NCI-H2029 (cell line): ENCODE results near the gene KIAA0586.
"Not testable (repeated sequence)": the region's sequence is repeated elsewhere in the genome, so short reads cannot be mapped to it uniquely, and the experiment has no call there.

ENCODE experiments used
- DNase-seq: peaks from one replicate; lab custom pipeline; 2025; lab: John Stamatoyannopoulos, UW

KIAA0586 gene

GRCh38 chr14:58549105-58549757 is 121.7 kb downstream of the KIAA0586 start:
- DNase-seq: no peak

GRCh38 chr14:58553959-58554358 is 126.4 kb downstream of the KIAA0586 start:
- DNase-seq: no peak

DNA sequence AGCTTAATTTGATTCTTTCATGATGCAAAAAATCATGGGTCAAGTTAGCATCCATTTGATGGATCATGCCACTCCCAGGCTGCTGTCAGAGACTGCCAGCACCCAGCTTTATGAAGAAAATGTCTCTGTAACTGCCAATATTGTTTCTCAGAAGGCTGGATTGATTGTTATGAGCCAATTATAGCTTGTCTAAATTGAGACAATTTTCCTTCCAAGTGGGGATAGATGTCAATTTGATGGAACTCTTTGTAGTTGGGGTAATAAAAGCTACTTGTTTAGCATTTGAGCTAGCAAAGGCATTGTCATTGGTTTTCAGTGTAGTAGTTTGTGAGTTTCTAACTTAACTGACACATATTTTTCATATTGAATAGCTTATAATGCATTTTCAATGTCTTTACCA is 128.1 kb downstream of the KIAA0586 start:
- no peak for DNase-seq

DNA sequence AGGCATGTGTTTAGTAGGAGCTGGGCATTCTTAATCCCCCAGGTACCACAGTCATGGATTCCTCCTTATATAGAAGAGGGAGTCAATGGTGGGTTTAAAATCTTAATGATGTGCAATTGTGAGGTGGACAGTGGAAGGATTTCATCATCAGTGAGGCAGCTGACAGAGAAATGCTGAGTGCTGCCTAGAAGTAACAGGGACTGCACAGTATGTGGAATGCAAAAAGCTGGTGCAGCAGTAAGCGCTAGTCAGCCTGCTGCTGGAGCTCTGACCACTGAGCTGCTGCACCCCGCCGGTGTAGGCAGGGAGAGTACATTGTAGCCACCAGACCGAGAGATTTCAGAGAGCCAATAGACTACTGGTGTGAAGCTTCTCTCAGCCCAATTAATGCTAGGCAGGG is 129.7 kb downstream of the KIAA0586 start:
- no peak for DNase-seq

DNA sequence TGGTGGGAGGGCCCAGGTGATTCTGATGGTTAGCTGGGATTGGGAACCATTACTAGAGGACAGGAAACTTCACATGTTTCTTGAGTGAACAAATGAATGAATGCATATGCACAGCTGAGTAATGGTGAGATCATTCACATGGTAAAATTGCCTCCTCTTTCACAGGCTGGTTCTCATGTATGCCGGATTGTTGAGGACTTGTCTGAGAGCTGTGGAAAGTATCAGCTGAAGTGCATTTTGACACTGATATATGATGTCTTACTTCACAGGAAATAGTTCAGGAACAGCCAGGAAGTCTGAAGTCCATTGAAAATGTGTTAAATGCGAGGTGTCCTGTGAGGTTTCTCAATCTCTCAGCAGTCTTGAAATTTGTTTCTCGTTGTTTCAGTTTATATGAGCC is 132.7 kb downstream of the KIAA0586 start:
- DNase-seq: no peak

GRCh38 chr14:58562141-58562540 is 134.6 kb downstream of the KIAA0586 start:
- DNase-seq: no peak

DNA sequence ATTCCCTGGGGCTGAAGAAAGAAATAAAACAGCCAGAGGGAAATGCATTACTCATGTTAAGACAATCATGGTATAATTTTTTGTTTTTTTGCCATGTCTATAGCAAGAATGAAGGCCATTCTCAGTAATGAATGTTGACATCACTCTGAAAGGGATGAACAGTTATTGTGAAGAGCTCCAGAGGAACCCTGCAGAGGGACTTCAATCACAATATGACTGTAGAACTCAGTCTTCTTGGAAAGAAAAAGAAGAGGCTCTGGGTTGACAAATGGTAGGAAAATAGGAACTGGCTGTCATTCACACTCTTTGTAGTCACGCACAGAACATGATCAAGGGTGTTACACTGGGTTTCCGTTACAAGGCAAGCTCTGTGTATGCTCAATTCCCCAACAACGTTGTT is 136.5 kb downstream of the KIAA0586 start:
- no peak for DNase-seq

DNA sequence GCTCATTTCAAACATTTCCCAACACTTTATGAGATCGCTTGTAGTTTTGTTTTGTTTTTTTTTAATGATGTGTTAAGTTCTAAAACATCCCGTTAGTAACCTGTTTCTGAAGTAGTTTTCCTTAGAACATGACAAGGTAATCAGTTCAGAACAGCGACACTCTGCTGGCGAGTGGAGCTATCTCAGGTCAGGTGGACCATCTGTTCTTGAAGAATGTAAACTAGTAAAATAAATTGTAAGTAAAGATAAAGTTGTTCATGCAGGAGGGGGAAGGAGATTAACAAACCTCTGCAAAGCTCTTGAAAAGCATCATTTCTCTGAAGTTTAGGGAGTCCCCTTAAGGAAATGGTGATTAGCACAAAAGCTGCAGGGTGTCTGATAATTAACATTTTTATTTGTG is 138.3 kb downstream of the KIAA0586 start:
- DNase-seq: no peak

DNA sequence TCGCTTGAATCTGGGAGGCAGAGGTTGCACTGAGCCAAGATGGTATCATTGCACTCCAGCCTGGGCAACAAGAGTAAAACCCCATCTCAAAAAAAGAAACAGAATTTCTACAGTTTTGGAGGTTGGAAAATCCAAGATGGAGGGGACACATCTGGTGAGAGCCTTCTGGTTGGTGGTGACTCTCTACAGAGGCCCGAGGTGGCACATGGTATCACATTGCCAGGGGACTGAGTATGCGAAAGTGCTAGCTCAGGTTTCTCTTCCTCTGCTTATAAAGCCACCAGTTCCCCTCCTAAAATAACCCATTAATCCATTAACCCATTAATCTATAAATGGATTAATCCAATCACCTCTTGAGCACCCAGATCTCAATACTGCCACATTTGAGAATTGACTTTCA is 139.5 kb downstream of the KIAA0586 start:
- DNase-seq: no peak

GRCh38 chr14:58568322-58568721 is 140.8 kb downstream of the KIAA0586 start:
- DNase-seq: no peak

DNA sequence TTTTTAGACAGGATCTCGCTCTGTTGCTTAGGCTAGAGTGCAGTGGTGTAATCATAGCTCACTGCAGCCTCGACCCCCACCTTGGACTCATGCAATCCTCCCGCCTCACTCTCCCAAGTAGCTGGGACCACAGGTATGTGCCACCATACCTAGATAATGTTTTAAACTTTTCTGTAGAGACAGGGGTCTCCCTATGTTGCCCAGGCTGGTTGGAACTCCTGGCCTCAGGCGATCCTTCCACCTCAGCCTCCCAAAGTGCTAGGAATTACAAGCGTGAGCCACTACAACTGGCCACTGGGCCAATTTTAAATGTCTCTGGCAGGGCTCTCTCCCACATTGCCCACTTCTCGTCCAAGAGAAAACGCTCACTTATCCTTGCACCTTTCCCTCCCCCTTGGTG is 143.7 kb downstream of the KIAA0586 start:
- no peak for DNase-seq

DNA sequence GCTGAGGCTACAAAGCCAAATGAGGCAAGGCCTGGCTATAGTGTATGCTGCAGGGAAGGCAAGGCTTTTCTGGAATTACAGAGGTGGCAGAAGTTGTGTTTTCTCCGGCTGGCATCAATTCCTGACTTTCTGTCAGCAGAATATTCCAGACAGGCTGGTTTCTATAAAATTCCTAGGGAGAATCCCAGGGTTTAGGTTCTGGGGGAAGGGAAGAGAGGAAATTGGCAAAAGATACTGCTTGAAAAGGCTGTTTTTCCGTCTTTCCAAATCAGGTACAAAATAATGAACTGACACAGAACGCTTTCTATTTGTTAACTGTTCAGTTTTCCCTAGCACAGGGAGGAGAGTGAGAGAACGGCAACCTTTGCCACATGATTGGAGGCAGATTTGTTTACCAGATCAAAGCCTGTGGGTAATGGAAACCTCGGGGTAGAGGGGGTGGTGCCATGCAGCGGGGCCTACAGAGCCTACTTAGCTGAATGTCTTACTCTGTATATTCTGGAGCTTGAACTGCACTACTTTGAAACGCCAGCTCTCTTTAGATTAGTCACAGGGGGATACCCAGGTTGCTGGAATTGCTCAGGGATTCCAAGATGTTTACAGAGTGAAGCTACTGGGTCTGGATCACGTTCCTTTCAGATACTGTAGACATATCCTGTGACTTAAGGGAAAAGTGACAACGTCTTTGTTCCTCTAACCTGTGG is 144.4 kb downstream of the KIAA0586 start:
- no peak for DNase-seq

DNA sequence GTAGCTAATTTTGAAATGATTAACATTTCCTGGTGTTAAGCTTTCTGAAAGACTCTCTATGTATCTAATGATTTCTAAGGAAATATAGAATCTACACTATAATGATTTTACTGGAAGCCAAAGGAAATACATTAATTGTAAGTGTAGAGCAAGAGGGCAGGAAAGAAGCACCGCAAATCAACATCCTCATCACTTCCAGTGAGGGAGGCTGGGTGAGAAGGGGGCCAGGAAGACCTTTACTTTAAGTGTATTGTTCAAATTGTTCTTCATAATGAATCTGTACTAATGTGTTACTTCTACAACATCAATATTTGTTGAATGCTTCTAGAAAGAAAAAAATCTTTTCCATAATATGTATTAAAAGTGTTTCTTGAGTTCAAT is 144.9 kb downstream of the KIAA0586 start:
- no peak for DNase-seq

- DNase-seq: no peak
Observed at GRCh38 chr14:58572863-58573262, 145.3 kb downstream of the KIAA0586 start.

- DNase-seq: no peak
Observed at GRCh38 chr14:58574623-58575022, 147.1 kb downstream of the KIAA0586 start.

GRCh38 chr14:58575956-58576355 is 148.4 kb downstream of the KIAA0586 start:
- no peak for DNase-seq

DNA sequence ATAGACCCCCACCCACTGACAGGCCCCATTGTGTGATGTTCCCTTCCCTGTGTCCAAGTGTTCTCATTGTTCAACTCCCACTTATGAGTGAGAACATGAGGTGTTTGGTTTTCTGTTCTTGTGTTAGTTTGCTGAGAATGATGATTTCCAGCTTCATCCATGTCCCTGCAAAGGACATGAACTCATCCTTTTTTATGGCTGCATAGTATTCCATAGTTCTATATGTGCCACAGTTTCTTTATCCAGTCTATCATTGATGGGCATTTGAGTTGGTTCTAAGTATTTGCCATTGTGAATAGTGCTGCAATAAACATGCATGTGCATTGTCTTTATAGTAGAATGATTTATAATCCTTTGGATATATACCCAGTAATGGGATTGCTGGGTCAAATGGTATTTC is 152.5 kb downstream of the KIAA0586 start:
- DNase-seq: not testable (repeated sequence)

GRCh38 chr14:58581389-58581788 is 153.9 kb downstream of the KIAA0586 start:
- DNase-seq: not testable (repeated sequence)

GRCh38 chr14:58584383-58584782 is 156.9 kb downstream of the KIAA0586 start:
- DNase-seq: no peak

- no peak for DNase-seq
Observed at GRCh38 chr14:58587271-58587670, 159.8 kb downstream of the KIAA0586 start.

DNA sequence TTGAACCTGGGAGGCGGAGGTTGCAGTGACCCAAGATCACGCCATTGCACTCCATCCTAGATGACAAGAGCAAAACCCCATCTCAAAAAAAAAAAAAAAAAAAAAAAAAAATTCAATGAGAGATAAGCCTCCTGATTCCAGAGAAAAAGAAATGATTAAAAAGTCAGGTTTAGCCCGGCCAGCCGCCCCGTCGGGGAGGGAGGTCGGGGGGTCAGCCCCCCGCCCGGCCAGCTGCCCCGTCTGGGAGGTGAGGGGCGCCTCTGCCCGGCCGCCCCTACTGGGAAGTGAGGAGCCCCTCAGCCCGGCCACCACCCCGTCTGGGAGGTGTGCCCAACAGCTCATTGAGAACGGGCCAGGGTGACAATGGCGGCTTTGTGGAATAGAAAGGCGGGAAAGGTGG is 160.8 kb downstream of the KIAA0586 start:
- not testable (repeated sequence) for DNase-seq

- no peak for DNase-seq
Observed at GRCh38 chr14:58593977-58594376, 166.5 kb downstream of the KIAA0586 start.

DNA sequence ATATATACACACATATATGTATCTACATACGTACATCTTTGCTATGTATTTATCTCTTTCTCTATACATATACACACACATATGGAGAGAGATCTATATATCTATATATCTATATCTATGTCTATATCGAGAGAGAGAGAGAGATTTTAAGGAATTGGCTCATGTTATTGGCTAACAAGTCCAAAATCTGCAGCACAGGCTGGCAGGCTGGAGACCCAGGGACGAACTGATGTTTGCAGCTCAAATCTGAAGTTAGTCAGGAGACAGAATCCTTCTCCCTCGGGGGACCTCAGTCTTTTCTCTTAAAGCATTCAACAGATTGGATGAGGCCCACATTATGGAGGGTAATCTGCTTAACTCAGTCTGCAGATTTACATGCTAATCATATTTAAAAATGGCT is 169.5 kb downstream of the KIAA0586 start:
- no peak for DNase-seq
